H1 (cell line): ENCODE data around the gene ANO2. TPM values are rescaled to one million over a fixed set of nuclear protein-coding genes. Genes with fewer than 3 reads are reported as not detected.

ENCODE experiments used
- CTCF ChIA-PET: fragments of 300-600 bp; sonication (Branson Sonifier 250); formaldehyde crosslinking; loops from one replicate; lab custom pipeline; 2021; ENCODE audit not compliant: partially characterized antibody; lab: Charles Lee
- POLR2A ChIA-PET: fragments of 300-600 bp; sonication (Branson Sonifier 250); formaldehyde crosslinking; loops from one replicate; lab custom pipeline; 2021; ENCODE audit warnings: inconsistent platforms; ENCODE audit not compliant: partially characterized antibody; lab: Charles Lee
- DNase-seq, 2 experiments: peaks; one replicate each; pipeline versions ENCODE4 v3.0.0 to v3.0.0-alpha.2; 2010 to 2022; ENCODE audit warnings: low spot score in 2 of 2, low read depth in 1 of 2, mixed read lengths in 1 of 2
- FAIRE-seq: peaks from 2 replicates; lab custom pipeline; 2011; peaks lifted over from hg19 to GRCh38; lab: Jason Lieb, UNC
- H2AFZ ChIP-seq: 2 replicates; pipeline ENCODE4 v1.8.1; 2012; ENCODE audit warnings: low read length, inconsistent platforms
- H2AK5ac ChIP-seq: 2 replicates; pipeline ENCODE4 v1.6.1; 2013; ENCODE audit warnings: low read depth, low read length
- H2BK120ac ChIP-seq: replicated peaks from 2 replicates; pipeline ENCODE3; 2013; ENCODE audit warnings: low read depth, low read length, inconsistent platforms
- H2BK12ac ChIP-seq: 2 replicates; pipeline ENCODE4 v1.6.1; 2013; ENCODE audit warnings: low read depth, low read length
- H2BK15ac ChIP-seq: 2 replicates; pipeline ENCODE4 v1.6.1; 2013; ENCODE audit warnings: low read length
- H2BK20ac ChIP-seq: 2 replicates; pipeline ENCODE4 v1.6.1; 2013; ENCODE audit warnings: low read length
- H2BK5ac ChIP-seq: 2 replicates; pipeline ENCODE4 v1.6.1; 2013; ENCODE audit warnings: low read depth, low read length
- H3K14ac ChIP-seq: 2 replicates; pipeline ENCODE4 v1.6.1; 2013; ENCODE audit warnings: inconsistent platforms; ENCODE audit not compliant: insufficient read length
- H3K18ac ChIP-seq: 2 replicates; pipeline ENCODE4 v1.6.1; 2013; ENCODE audit warnings: low read length; ENCODE audit errors: extremely low read depth
- H3K23ac ChIP-seq: 2 replicates; pipeline ENCODE4 v1.6.1; 2013; ENCODE audit warnings: inconsistent platforms; ENCODE audit not compliant: insufficient read length
- H3K23me2 ChIP-seq: 2 replicates; pipeline ENCODE4 v1.6.1; 2013; ENCODE audit warnings: low read depth, low read length
- H3K27ac ChIP-seq: 2 replicates; pipeline ENCODE4 v1.6.1; 2011; ENCODE audit warnings: low read depth, low read length, inconsistent platforms
- H3K27me3 ChIP-seq, 4 experiments: replicated peaks in 1 of 4; 1 replicate in 1 of 4; 2 replicates in 3 of 4; pipeline versions ENCODE4 v1.6.1 to v1.8.1; 2011 to 2013; ENCODE audit warnings: low read length in 3 of 4, mild to moderate bottlenecking in 3 of 4, inconsistent platforms in 2 of 4, mixed read lengths in 2 of 4, moderate library complexity in 1 of 4; ENCODE audit not compliant: control insufficient read depth in 3 of 4, insufficient read depth in 3 of 4; ENCODE audit errors: extremely low read depth in 1 of 4
- H3K36me3 ChIP-seq, 4 experiments: 2 replicates each; pipeline versions ENCODE4 v1.6.1 to v1.8.1; 2011 to 2013; ENCODE audit warnings: mild to moderate bottlenecking in 4 of 4, low read length in 3 of 4, moderate library complexity in 2 of 4, control low read depth in 1 of 4, inconsistent platforms in 1 of 4; ENCODE audit not compliant: insufficient read depth in 4 of 4, control insufficient read depth in 2 of 4
- H3K4ac ChIP-seq: replicated peaks from 2 replicates; pipeline ENCODE3; 2013; ENCODE audit warnings: low read length, low read depth, mixed read lengths, inconsistent platforms; ENCODE audit not compliant: insufficient read length
- H3K4me1 ChIP-seq, 4 experiments: replicated peaks in 1 of 4; 1 replicate in 1 of 4; 2 replicates in 3 of 4; pipeline versions ENCODE4 v1.6.1 to v1.8.1; 2011 to 2013; ENCODE audit warnings: low read length in 3 of 4, inconsistent platforms in 2 of 4, mixed read lengths in 1 of 4; ENCODE audit not compliant: insufficient read depth in 4 of 4, control insufficient read depth in 3 of 4
- H3K4me2 ChIP-seq, 2 experiments: 2 replicates each; pipeline versions ENCODE4 v1.6.1 to v1.8.1; 2011 to 2013; ENCODE audit warnings: low read depth in 2 of 2, low read length in 2 of 2, control low read depth in 1 of 2, inconsistent platforms in 1 of 2, mild to moderate bottlenecking in 1 of 2; ENCODE audit not compliant: insufficient read depth in 1 of 2
- H3K4me3 ChIP-seq, 4 experiments: fragments of 200-600, 300-600 bp in 1 of 4; sonication (generic), shearing (Covaris generic), sonication (Bioruptor Twin) in 1 of 4; 2 replicates each; pipeline versions ENCODE4 v1.5.1 to v1.8.1; 2011 to 2016; ENCODE audit warnings: low read length in 4 of 4, low read depth in 3 of 4, control low read depth in 2 of 4, inconsistent platforms in 2 of 4, mild to moderate bottlenecking in 2 of 4, mixed read lengths in 1 of 4, moderate library complexity in 1 of 4; ENCODE audit not compliant: insufficient read depth in 2 of 4; ENCODE audit errors: extremely low read depth in 1 of 4
- H3K56ac ChIP-seq: replicated peaks from 2 replicates; pipeline ENCODE3; 2013; ENCODE audit warnings: low read depth, mild to moderate bottlenecking, mixed read lengths, low read length, inconsistent platforms; ENCODE audit not compliant: insufficient read length
- H3K79me1 ChIP-seq: 2 replicates; pipeline ENCODE4 v1.6.1; 2013; ENCODE audit warnings: low read depth, low read length, control low read depth
- H3K79me2 ChIP-seq, 2 experiments: 2 replicates each; pipeline versions ENCODE4 v1.6.1 to v1.8.1; 2012 to 2013; ENCODE audit warnings: low read length in 2 of 2, mild to moderate bottlenecking in 2 of 2, inconsistent platforms in 1 of 2; ENCODE audit not compliant: insufficient read depth in 2 of 2, control insufficient read depth in 1 of 2
- H3K9ac ChIP-seq, 4 experiments: replicated peaks in 1 of 4; 1 replicate in 1 of 4; 2 replicates in 3 of 4; pipeline versions ENCODE4 v1.6.1 to v1.8.1; 2011 to 2013; ENCODE audit warnings: low read depth in 3 of 4, low read length in 3 of 4, control low read depth in 2 of 4, mild to moderate bottlenecking in 2 of 4, moderate library complexity in 2 of 4, inconsistent platforms in 1 of 4; ENCODE audit errors: extremely low read depth in 1 of 4
- H3K9me3 ChIP-seq, 2 experiments: 2 replicates each; pipeline versions ENCODE4 v1.6.1 to v1.8.1; 2012 to 2013; ENCODE audit warnings: mild to moderate bottlenecking in 2 of 2, moderate library complexity in 2 of 2, control low read depth in 1 of 2, inconsistent platforms in 1 of 2, low read depth in 1 of 2, low read length in 1 of 2, mixed read lengths in 1 of 2; ENCODE audit not compliant: insufficient read depth in 2 of 2
- H4K20me1 ChIP-seq, 2 experiments: replicated peaks in 1 of 2; 2 replicates each; pipeline versions ENCODE3 to v1.8.1; 2011 to 2013; ENCODE audit warnings: inconsistent platforms in 2 of 2, low read length in 2 of 2, mild to moderate bottlenecking in 1 of 2; ENCODE audit not compliant: insufficient read depth in 2 of 2, control insufficient read depth in 1 of 2
- H4K5ac ChIP-seq: 2 replicates; pipeline ENCODE4 v1.6.1; 2013; ENCODE audit warnings: low read length, low read depth, mixed read lengths, inconsistent platforms; ENCODE audit not compliant: insufficient read length
- H4K8ac ChIP-seq: 2 replicates; pipeline ENCODE4 v1.8.0; 2013; ENCODE audit warnings: mild to moderate bottlenecking, moderate library complexity, low read length, inconsistent platforms; ENCODE audit not compliant: insufficient read depth; ENCODE audit errors: extremely low read depth
- H4K91ac ChIP-seq: replicated peaks from 2 replicates; pipeline ENCODE3; 2013; ENCODE audit warnings: low read length, mixed read lengths, inconsistent platforms; ENCODE audit not compliant: insufficient read length
- CEBPB ChIP-seq: IDR thresholded peaks from 2 replicates; pipeline ENCODE4 v1.6.1; 2012; ENCODE audit warnings: low read depth, low read length
- CTCF ChIP-seq, 3 experiments: IDR thresholded peaks; 1 replicate in 2 of 3; 2 replicates in 1 of 3; pipeline versions ENCODE4 v1.5.1 to v1.6.1; 2011; ENCODE audit warnings: low read length in 3 of 3, mild to moderate bottlenecking in 3 of 3, inconsistent platforms in 2 of 3, low read depth in 1 of 3, moderate library complexity in 1 of 3; ENCODE audit not compliant: insufficient read depth in 1 of 3; ENCODE audit errors: control extremely low read depth in 1 of 3
- GABPA ChIP-seq: IDR thresholded peaks from 2 replicates; pipeline ENCODE4 v1.6.1; 2011; ENCODE audit warnings: mild to moderate bottlenecking, low read length, moderate library complexity, borderline replicate concordance; ENCODE audit not compliant: insufficient read depth
- KDM4A ChIP-seq: IDR thresholded peaks from one replicate; pipeline ENCODE4 v1.7.1; 2012; ENCODE audit warnings: low read depth, mild to moderate bottlenecking, moderate library complexity, low read length, inconsistent platforms; ENCODE audit not compliant: severe bottlenecking
- RAD21 ChIP-seq, 2 experiments: IDR thresholded peaks in 1 of 2; conservative IDR thresholded peaks in 1 of 2; 2 replicates each; pipeline ENCODE4 v1.6.1; 2011; ENCODE audit warnings: low read depth in 2 of 2, low read length in 2 of 2, improper control_type of control experiment in 1 of 2, inconsistent platforms in 1 of 2, mild to moderate bottlenecking in 1 of 2, moderate library complexity in 1 of 2
- SIN3A ChIP-seq, 2 experiments: IDR thresholded peaks in 1 of 2; conservative IDR thresholded peaks in 1 of 2; 2 replicates each; pipeline ENCODE4 v1.6.1; 2011 to 2012; ENCODE audit warnings: low read length in 2 of 2, improper control_type of control experiment in 1 of 2, low read depth in 1 of 2, mild to moderate bottlenecking in 1 of 2
- WGBS, 2 experiments: shearing (Covaris generic) in 1 of 2; methylation state at CpG; one replicate each; pipeline versions ENCODE4 v1.1.6 to v1.1.7; 2013 to 2015; ENCODE audit warnings: low lambda C conversion rate in 2 of 2, mixed read lengths in 2 of 2, inconsistent platforms in 1 of 2, low coverage in 1 of 2, missing lambda C conversion rate in 1 of 2; ENCODE audit not compliant: insufficient replicate concordance in 2 of 2, insufficient coverage in 1 of 2, insufficient read length in 1 of 2; ENCODE audit errors: extremely low coverage in 1 of 2, missing lambda C conversion rate in 1 of 2; 5-methylcytosine and 5-hydroxymethylcytosine counted together
- polyA plus RNA-seq, 7 experiments: library from polyadenylated mRNA; depleted of rRNA in 3 of 7; stranded (reverse) in 5 of 7; unstranded in 2 of 7; fragments of >200 nt in 5 of 7; fragments of 200-250 nt in 2 of 7; gene quantifications; 1 replicate in 5 of 7; 2 replicates in 1 of 7; 4 replicates in 1 of 7; pipeline versions ENCODE4 v1.2.1 to v1.2.3, GENCODE V29; 2011 to 2013; ENCODE audit warnings: missing spikeins in 2 of 7, mixed read lengths in 2 of 7
- total RNA-seq: library from RNA; stranded (reverse); fragmentation: NEBNext Ultra II Directional; extraction: Animal tissue kit (Norgen Biotek cat#: 25700); gene quantifications from 2 replicates; pipeline ENCODE4 v1.2.1, GENCODE V29; 2021

ANO2 gene
- total and polyA plus RNA-seq, 2 of the 8 experiments (the other 6 are each of a cell fraction or from before 2014, with no cell fraction given), result 1.9 to 5.5 TPM

- H4K20me1 ChIP-seq, result no peaks in the 10 kb centered on the region
- H2AK5ac ChIP-seq, result no peak overlapping the region
- H4K91ac ChIP-seq, result no peak overlapping the region
- no peak overlapping the region for H3K27ac ChIP-seq
- H2BK12ac ChIP-seq, result no peak overlapping the region
- CTCF ChIA-PET, result interaction anchor here (0.8 to 4.4 kb wide), 14 partner anchors 8 to 367 kb away, joined by 3 to 44 read pairs (median 4); no protein-coding TSS in a partner anchor
- H2AFZ ChIP-seq, result no peak overlapping the region
- H3K79me2 ChIP-seq, result no peaks in the 10 kb centered on the region
- no peaks in the 10 kb centered on the region for H3K79me1 ChIP-seq
- H3K23me2 ChIP-seq, result no peaks in the 10 kb centered on the region
- no peak overlapping the region for H4K5ac ChIP-seq
- no peak overlapping the region for H3K56ac ChIP-seq
- peak; percentile 78 for FAIRE-seq
- H4K8ac ChIP-seq, result no peak overlapping the region
- H3K9ac ChIP-seq, result no peak overlapping the region
- no peak overlapping the region for H3K4ac ChIP-seq
- no peak overlapping the region for H3K14ac ChIP-seq
- no peaks in the 10 kb centered on the region for H3K36me3 ChIP-seq
- POLR2A ChIA-PET, result no interaction called here
- H2BK20ac ChIP-seq, result no peak overlapping the region
- H3K4me3 ChIP-seq, result no peak overlapping the region
- no peak overlapping the region for H2BK15ac ChIP-seq
- no peak overlapping the region for H3K23ac ChIP-seq
- no peaks in the 10 kb centered on the region for H3K27me3 ChIP-seq
- H2BK120ac ChIP-seq, result no peak overlapping the region
- WGBS, 2 experiments, result 67% methylated on average over 19 of the region's 19 CpGs; no CpG with 5 or more reads in 1 of the 2 experiments
- no peak overlapping the region for H2BK5ac ChIP-seq
- H3K9me3 ChIP-seq, result no peaks in the 10 kb centered on the region
- peaks cover 0 to 2% (median 0%) of the 10 kb centered on the region in 4 experiments; a peak in 1 of 7 replicates for H3K4me1 ChIP-seq
- no peak overlapping the region for H3K4me2 ChIP-seq
- H3K18ac ChIP-seq, result no peak overlapping the region
- peak; percentile 51 to 88 for DNase-seq
- TF ChIP-seq SIN3A (conservative IDR thresholded peaks at IDR 0.05 in 1 of 2, IDR thresholded peaks at IDR 0.05 in 1 of 2; ENCODE audit: low read depth in 1 of 2, low read length in 2 of 2), result no peak
- TF ChIP-seq KDM4A, result no peak
- peak; percentile 97 for TF ChIP-seq RAD21 (IDR thresholded peaks at IDR 0.05 in 1 of 2, conservative IDR thresholded peaks at IDR 0.05 in 1 of 2; ENCODE audit: low read depth in 2 of 2, low read length in 2 of 2)
- TF ChIP-seq GABPA, result peak; percentile 27; the same call in 1 of the 2 replicates
- no peak for TF ChIP-seq CEBPB
- TF ChIP-seq CTCF (IDR thresholded peaks at IDR 0.05; ENCODE audit: control extremely low read depth in 1 of 3, insufficient read depth in 1 of 3, low read depth in 1 of 3, low read length in 3 of 3), result peak; percentile 95 to 97 (median 97)
Observed at GRCh38 chr12:5912437-5913334, 32.4 kb downstream of the ANO2 start.
